Activated B cell treated with CpG ODN at 0.5 μM for 24 hours (primary cell): ENCODE measurements around the gene DCP1B. TPM values are rescaled to one million over a fixed set of nuclear protein-coding genes. Genes with fewer than 3 reads are reported as not detected.

Source experiments
- ATAC-seq: fragments of 200-7000 bp; cut with Tn5 transposase; one replicate; pipeline ENCODE4 v1.10.0; 2021; ENCODE audit warnings: low read depth, mild to moderate bottlenecking, moderate library complexity
- CTCF ChIA-PET: fragments of 350-600 bp; sonication (Branson Sonifier 250); formaldehyde crosslinking; loops from one replicate; lab custom pipeline; 2021; ENCODE audit warnings: antibody characterized with exemption; lab: Charles Lee
- POLR2A ChIA-PET: fragments of 350-600 bp; sonication (Branson Sonifier 250); formaldehyde crosslinking; loops from one replicate; lab custom pipeline; 2021; ENCODE audit warnings: antibody characterized with exemption; lab: Charles Lee
- DNase-seq: peaks from one replicate; pipeline ENCODE4 v3.0.0; 2022
- H3K27ac Mint-ChIP-seq: one replicate; pipeline ENCODE4 v1.8.0; 2020; ENCODE audit warnings: mixed read lengths
- H3K27me3 Mint-ChIP-seq: one replicate; pipeline ENCODE4 v1.8.0; 2021; ENCODE audit warnings: mixed read lengths
- H3K36me3 Mint-ChIP-seq: one replicate; pipeline ENCODE4 v1.8.0; 2021; ENCODE audit warnings: low read depth, mixed read lengths
- H3K4me1 Mint-ChIP-seq: one replicate; pipeline ENCODE4 v1.8.0; 2021; ENCODE audit warnings: mixed read lengths
- H3K4me3 Mint-ChIP-seq: one replicate; pipeline ENCODE4 v1.8.0; 2020; ENCODE audit warnings: mild to moderate bottlenecking, mixed read lengths
- H3K9me3 Mint-ChIP-seq: one replicate; pipeline ENCODE4 v1.8.0; 2020; ENCODE audit warnings: mixed read lengths
- CTCF ChIP-seq: fragments of 200-600 bp; IDR thresholded peaks from one replicate; pipeline ENCODE4 v1.8.0; 2022; ENCODE audit warnings: antibody characterized with exemption, mild to moderate bottlenecking
- intact Hi-C: fragments of 100-400 bp; cut with micrococcal nuclease; formaldehyde crosslinking; loops from one replicate; pipeline ENCODE4 v1.15.1; 2024
- total RNA-seq: library from RNA; stranded (reverse); gene quantifications from 2 replicates; pipeline ENCODE4 v1.2.3, GENCODE V29; 2022

The DCP1B gene
- total RNA-seq, 1 donor from 2014 or later = 14.7 TPM

- ChIA-PET POLR2A (no interaction called here), CTCF (no interaction called here)
- ATAC-seq (no peak), DNase-seq (no peak)
- Mint-ChIP-seq H3K36me3 (no peaks in the 10 kb centered on the region), H3K27ac (no peak overlapping the region), H3K9me3 (peaks cover 3% of the 10 kb centered on the region), H3K4me1 (no peaks in the 10 kb centered on the region), H3K4me3 (no peak overlapping the region), H3K27me3 (peaks cover 33% of the 10 kb centered on the region)
- no peak for TF ChIP-seq CTCF
- intact Hi-C loops = no loop called here
These were observed 23.1 kb upstream of the DCP1B start for GRCh38 chr12:2027351-2027750.

- H3K27me3 Mint-ChIP-seq = peaks cover 8% of the 10 kb centered on the region
- DNase-seq = no peak
- intact Hi-C loops = no loop called here
- CTCF ChIA-PET = no interaction called here
- H3K4me3 Mint-ChIP-seq = no peak overlapping the region
- H3K27ac Mint-ChIP-seq = no peak overlapping the region
- POLR2A ChIA-PET = no interaction called here
- peaks cover 3% of the 10 kb centered on the region for H3K9me3 Mint-ChIP-seq
- no peaks in the 10 kb centered on the region for H3K4me1 Mint-ChIP-seq
- ATAC-seq = no peak
- TF ChIP-seq CTCF = no peak
- no peaks in the 10 kb centered on the region for H3K36me3 Mint-ChIP-seq
These were observed 19.1 kb upstream of the DCP1B start for GRCh38 chr12:2023365-2023764.

GRCh38 chr12:2020511-2020910 lies 16.3 kb upstream of the DCP1B start:
- no peak for ATAC-seq
- intact Hi-C loops = no loop called here
- CTCF ChIA-PET = no interaction called here
- Mint-ChIP-seq H3K27me3 (peaks cover 10% of the 10 kb centered on the region), H3K36me3 (no peaks in the 10 kb centered on the region), H3K4me3 (no peak overlapping the region), H3K9me3 (peaks cover 3% of the 10 kb centered on the region), H3K27ac (no peak overlapping the region), H3K4me1 (no peaks in the 10 kb centered on the region)
- TF ChIP-seq CTCF = no peak
- DNase-seq = no peak
- POLR2A ChIA-PET = no interaction called here

- POLR2A ChIA-PET = no interaction called here
These were observed 14.9 kb upstream of the DCP1B start for GRCh38 chr12:2019126-2019525.

GRCh38 chr12:2018391-2018790 lies 14.1 kb upstream of the DCP1B start:
- no peaks in the 10 kb centered on the region for H3K36me3 Mint-ChIP-seq
- ChIA-PET POLR2A (no interaction called here), CTCF (no interaction called here)
- intact Hi-C loops = no loop called here
- H3K27me3 Mint-ChIP-seq = peaks cover 10% of the 10 kb centered on the region
- no peak for ATAC-seq
- H3K27ac Mint-ChIP-seq = no peak overlapping the region
- TF ChIP-seq CTCF = no peak
- no peak for DNase-seq
- H3K4me3 Mint-ChIP-seq = no peak overlapping the region
- H3K4me1 Mint-ChIP-seq = no peaks in the 10 kb centered on the region
- no peaks in the 10 kb centered on the region for H3K9me3 Mint-ChIP-seq

More at GRCh38 chr12:2019126-2019525, 14.9 kb upstream of the DCP1B start:
- Mint-ChIP-seq H3K27ac (no peak overlapping the region), H3K9me3 (peaks cover under 1% of the 10 kb centered on the region), H3K4me3 (no peak overlapping the region), H3K36me3 (no peaks in the 10 kb centered on the region), H3K4me1 (no peaks in the 10 kb centered on the region), H3K27me3 (peaks cover 10% of the 10 kb centered on the region)
- no peak for TF ChIP-seq CTCF
- DNase-seq (no peak), ATAC-seq (no peak)
- intact Hi-C loops = no loop called here
- CTCF ChIA-PET = no interaction called here
